CD4-positive, alpha-beta T cell treated with Interferon alpha-2 for 1 hour (primary cell): ENCODE measurements around the gene GPC5.
"Not testable (repeated sequence)": the region's sequence is repeated elsewhere in the genome, so short reads cannot be mapped to it uniquely, and the experiment has no call there.

Experiments
- DNase-seq, 2 donors: peaks; one replicate each; pipeline ENCODE4 v3.0.0-alpha.2; 2020 to 2022

Gene GPC5

DNA sequence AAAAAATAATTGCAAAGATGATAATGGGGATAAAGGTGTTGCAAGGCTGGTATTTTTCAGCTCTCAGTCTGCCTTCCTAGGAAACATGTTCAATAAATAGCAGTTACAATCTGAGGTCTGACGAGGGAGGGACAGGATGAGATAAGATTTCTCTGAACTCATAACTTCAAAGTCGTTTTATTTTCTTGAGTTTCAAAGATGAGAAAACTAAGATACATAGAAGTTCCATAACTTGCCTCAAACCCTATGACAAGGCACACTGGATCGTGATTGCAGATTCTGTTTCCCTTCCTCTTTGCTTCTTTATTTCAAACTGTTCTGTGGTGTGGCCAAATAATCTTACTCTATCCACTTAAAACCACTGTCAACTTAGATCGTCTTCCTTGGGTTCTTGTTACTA, 327.2 kb downstream of the GPC5 start:
- DNase-seq = no peak

DNA sequence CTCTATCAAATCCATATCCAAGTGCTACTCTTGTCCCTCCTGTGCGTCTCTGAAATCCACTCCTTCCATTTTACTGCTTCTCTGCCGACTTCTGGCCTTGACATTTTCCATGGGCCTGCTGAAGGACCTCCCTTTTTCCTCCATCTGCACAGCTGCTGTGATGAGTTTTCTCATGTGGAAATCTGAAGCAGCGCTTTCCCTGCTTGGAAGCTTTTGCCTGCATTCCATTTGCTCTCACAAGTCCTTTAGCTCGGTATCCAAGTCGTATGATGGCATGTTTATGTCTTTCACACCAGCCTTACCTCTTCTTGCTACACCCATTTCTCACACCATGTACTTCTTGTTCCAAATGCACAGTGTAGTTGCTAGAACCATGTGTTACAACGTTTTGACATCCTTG, 328.2 kb downstream of the GPC5 start:
- DNase-seq = no peak

DNA sequence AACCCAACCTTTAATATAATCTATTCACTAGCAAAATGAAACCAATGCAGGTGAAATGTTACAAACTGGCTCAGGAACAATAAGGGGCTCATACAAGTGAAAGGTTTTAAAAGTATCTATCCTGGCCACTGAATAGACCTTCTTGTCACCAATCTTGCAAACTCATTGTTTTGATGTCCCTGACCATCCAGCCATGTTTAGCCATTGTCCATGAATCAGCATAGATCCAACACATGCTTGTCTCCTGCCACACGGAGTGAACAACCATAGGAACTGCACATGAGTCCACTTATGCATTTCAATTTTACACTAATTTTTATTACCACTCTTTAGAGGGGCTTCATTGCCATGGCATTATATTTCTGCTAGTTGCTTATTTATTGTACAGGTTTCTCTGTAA, 331.4 kb downstream of the GPC5 start:
- no peak for DNase-seq

DNA sequence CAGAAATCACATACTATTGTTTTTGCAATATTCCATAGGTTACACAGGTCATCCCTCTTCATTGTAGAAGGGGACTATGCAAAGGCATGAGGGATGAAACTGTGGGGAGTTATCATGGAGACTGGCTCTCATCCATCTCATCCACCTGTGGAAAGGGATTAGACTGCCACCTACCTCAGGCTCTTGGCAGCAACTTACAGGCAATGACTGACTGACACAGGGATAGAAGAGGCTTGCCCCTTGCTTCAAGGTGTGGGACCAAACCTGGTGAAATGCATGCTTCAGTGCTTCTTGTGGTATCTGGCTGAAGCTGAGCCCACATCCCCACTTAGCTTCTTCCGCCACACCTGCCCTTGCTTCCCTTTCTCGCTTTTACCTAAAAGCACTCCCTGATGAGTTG, 341.3 kb downstream of the GPC5 start:
- DNase-seq = no peak

DNA sequence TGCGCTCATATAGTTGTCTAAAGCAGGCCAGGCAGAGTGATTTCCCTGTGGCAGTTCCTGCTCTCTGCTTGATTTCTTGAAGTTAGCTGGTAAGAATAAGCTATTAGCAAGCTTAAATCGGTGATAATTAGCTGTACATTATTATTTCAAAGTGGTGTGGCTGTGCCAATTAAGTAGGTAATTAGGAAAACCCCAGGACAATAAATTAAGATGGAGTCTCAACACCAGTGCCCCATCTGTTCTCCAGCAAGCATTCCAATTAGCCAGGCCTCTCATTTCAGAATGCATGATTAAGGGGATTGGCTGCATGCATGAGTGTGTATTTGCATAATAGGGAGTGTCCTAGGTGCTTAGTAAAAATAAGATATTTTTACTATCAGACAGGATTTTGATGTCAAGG, 342.3 kb downstream of the GPC5 start:
- no peak for DNase-seq

DNA sequence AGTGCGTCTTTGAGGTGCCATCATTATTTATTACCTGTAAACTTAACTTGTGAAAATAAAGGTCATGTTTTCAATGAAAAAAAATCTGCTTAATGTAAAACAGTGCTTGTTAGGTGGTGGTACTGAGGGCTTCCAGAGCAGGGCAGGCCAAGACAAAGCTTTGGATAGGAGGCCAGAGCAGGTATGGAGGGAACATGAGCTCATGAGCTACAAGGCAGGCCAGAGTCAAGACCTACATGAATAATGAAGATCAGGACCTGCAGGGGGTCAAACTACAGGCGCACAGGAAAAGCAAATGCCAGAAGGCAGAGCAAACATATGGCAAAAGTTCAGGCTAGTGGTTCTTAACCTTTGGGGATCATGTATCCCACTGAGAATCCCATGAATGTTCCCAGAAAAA, 343.5 kb downstream of the GPC5 start:
- DNase-seq = no peak

DNA sequence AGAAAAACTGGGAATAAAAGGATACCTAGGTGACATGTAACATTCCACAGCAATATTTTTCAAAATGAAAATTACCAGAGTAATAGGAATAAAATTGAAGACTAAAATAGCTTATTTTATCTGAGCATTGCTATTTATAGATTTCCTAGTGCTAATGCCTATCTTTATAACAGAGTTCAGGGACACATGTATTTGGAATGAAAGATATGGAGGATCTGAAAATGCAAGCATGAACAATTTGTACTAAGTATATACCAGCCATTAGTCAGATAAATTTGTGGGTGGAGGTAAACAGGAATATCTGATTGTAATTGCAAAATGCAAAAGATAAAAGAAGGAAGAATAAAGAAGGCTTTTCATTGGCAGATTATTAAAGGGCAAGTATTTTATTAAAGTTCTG, 345.9 kb downstream of the GPC5 start:
- no peak for DNase-seq

DNA sequence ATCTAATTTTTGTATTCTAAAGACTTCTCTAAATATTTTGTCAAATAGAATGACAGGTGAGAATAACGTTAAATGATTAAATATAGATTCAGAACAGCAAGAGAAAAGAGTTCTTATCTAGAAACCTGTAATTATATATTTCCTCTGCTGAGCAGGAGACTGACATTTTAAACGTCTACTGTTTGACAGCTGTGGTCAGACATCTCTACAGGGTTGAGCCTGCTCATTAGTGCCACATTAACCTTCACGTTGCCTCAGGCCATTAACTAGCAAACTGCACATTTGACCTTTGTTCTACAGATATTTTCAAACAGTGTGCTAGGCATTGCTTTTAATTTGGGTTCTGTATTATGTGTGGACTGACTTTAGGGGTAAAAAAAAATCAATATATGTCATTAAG, 347.5 kb downstream of the GPC5 start:
- DNase-seq = no peak

DNA sequence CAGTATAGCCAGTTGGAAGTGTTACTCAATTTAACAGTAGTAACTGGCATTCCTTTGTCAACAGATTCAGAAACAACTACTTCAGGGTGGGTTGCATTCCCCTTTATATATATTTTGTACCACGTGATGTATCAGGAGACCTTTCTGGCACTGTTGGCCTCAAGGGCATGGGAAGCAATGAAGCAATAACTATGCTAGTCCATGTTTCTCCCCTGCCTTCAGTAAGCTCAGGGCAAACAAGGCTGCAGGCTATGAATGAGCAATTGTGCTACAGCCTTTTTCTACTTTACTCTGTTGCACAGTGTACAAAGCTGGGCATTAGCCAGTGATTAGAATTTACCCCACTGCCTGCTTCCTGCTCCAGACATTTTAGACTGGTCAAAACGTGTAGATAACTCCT, 348.8 kb downstream of the GPC5 start:
- no peak for DNase-seq

DNA sequence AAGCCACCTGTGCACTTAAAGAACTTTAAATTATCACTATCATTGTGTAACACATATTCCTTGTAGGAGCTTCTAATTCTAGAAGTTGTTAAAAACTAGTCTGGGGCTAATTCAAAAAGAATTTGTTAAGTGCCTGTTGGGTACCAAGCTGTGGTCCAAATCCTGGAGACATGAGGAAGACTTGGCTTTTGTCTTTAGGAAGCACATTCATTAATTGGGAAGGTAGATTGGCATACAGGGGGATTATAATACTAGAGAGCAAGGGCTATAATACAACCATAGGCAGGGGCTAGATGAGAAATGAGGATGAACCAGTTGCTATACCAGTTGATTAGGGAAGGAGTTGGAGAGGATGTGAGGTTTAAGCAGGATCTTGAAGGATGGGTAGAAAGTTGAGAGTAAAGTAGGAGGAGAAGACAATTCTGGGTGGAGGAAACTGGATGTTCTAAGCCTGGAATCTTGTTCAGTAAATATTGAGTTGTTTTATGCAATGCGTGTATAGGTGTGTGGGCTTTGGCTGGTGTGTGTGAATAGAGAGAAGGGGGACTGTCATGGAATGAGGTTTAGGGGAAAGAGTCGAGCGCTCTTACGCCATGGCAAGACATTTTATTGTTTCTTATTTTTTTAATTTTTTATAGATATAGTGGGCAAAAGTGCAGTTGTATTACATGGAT, 350.1 kb downstream of the GPC5 start:
- no peak for DNase-seq

DNA sequence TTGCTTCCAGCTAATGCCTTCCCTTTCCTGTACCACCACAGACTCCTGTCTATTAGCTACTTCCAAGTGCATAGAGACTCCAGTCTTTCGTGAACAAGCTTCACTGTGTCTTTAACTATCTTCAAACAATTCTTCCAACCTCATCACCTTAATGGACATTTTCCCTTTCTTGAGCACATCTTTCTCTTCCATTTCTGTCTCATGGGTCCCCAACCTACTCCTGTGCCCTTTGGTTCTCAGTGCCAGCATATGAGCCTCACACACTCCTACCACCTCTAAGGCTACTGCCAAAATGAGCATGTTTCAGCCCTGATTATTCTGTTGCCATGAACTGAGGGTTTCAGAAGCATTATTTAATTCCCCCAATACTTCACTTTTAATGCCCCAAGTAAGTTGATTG, 360.3 kb downstream of the GPC5 start:
- no peak for DNase-seq

DNA sequence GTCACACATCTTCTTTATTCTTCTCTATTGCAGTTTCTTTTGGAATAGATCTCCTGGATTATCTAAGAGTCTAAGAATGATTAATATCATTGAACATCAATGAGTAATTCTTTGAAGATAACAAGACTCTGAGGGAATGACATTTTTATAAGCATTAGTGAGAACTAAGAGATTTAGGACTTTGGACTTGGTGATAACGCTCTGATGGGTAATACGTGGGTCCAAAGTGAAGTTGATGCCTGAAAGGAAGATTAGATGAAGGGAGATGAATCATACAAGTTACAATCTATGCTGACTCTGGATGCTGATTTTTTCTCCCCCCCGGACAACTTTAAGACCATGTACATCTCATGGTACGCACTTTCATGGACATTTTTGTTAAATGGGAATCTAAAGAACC, 364.5 kb downstream of the GPC5 start:
- DNase-seq = no peak

DNA sequence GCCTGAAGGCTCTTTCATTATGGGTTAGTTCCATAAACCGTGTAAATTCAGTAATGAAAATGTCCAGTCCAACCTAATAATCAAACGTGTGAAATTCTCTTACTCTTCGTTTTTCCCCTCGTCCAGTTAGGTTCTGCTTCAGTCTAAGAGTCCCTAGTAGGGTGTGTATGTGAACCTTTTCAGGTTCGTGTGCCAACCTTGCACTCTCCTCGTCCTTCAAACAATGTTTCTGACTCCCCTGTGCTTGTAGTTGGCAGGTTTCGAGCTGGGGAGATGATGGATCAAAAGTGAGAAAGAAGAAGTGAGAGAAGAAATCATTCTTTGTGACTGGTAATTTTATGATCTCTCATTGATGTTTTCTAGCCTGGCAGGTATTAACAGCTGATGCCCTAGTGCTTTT, 366.1 kb downstream of the GPC5 start:
- no peak for DNase-seq

DNA sequence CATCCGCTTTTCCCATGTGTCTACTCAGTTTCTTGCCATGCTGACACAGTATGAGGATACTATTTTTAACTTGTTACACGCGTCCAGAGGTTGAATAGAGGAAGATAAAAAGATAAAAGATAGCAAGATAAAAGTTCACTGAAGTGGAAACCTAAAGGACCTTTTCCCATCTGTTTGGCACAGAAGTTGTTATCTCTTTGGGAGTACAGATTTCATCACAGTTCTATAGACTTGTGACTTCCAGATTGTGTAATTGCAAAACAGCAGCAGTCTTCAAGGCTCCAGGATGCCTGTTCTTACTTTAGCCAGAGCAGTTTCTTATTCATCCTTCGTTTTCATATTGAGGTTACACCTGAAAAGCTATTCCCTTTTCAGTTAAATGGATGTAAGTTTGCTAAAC, 369.2 kb downstream of the GPC5 start:
- no peak for DNase-seq

DNA sequence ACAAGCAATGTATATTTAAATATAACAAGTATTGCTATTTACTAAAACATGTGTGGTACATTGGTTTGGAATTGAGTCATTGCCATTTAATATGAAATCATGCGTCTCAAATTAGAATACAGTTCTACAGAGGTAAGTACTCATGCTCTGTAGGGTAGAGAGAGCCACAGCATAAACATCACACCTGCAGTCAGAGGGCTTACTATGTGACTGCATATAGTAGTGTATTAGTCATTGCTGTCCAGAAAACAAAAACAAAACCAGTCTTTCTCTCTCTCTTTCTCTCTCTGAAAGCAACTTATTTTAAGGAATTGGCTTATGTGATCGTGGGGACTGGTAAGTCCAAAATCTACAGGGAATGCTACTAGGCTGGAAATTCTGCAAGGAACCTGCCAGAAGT, 370.3 kb downstream of the GPC5 start:
- no peak for DNase-seq

DNA sequence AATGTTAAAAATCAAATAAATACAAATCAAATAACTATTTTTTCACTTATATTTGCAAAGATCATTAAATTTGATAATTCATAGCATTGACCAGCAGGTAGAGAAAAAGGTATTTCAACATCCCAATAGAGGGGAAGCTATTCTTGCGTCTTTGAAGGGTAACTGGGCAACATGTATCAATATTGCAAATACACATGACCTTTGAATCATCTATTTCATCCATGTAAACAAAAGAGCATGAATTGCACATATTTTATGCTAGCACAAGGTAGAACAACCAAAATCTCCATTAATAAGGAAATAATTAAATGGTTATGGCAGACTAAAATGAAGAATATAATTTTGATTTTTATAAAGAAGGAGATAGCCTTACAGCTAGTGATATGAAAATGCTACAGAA, 372.8 kb downstream of the GPC5 start:
- no peak for DNase-seq

DNA sequence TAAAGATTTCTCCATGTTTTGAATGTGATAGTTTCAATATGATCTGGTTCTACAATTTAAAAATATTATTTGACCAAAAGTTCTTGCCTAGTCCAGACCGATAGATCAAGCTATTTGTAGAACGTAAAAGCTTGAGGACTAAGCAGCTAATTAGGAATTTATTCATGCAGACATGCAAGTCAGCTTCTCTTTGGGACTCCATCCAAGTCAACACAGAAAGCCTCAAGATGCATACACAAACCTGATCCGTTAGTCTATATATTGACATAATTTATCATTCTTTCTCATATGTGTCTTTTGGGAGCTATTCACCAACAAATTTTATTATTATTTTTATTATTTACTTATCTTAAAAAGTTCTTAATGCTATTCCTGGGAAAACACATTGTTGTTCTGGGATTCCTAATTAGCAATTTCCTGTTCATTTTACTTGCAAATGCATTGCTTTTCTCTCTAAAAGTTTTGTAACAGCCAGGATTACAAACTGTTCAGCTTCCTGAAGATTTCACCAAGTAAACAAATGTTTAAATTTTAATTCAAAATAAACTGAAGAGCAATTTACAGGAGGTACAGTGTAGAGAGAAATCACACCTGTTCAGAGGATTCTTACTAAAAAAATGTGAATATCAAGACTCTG, 375.3 kb downstream of the GPC5 start:
- DNase-seq = no peak

DNA sequence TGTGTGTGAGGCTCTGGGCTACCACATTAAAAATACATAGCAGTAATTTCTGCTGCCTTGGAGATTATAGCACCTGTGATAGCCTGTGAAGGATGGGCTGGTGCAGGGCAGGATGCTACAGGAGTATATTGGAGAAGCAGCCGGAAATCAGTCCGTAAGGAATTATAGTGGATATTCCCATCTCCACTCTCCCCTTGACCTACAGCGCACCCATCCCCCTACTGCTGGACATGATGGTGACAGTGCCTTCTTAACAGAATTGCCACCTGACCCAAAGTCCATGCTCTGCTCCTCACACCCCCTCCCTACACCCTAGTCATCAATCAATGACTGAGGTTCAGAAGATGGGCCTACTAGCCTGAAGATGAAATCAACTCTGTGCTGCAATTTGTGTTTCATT, 376.0 kb downstream of the GPC5 start:
- DNase-seq = no peak

DNA sequence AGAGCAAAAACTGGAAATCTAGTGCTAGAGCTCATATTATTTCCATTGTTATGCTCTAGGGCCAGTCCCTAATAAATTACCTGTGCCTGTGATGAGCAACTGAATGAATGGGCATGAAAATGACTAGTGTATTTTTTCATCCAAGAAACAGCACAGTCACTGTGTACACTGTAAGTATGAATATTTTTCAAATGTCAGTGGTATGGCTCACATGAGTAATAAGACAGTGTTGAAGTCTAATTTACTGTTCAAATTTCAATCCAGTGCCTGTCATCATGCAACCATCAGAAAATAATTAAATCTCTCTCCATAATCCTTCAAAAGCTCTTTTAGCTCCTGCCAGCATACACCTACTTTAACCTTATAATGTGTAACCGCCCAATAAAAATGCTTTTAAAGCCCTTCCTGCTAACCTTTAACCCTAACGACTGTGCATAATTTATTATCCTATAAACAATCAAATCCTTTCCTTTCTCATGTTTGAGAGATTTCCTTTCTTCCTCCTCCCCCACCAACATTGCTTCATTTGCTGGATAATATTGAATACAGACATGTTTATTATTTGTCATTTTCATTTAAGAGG, 378.3 kb downstream of the GPC5 start:
- DNase-seq = no peak

DNA sequence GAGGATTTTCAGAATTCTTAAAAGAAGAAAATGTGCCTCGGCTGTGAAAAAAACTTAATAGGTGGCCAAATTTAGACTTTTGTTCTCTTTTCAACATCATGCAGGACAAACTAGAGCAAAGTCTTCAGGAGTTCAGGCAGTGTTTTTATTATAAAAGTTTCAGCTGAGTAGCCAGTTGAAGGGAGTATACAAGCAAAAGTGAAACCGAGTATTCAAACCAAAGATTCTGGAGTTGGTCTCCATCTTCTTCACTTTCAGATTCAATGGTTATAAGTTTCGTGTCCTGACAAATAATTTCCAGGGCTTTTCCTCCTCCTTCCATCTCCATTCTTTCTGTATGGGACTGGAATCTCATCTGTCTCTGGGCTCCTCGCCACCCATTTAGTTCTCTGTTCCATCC, 379.7 kb downstream of the GPC5 start:
- DNase-seq = no peak

DNA sequence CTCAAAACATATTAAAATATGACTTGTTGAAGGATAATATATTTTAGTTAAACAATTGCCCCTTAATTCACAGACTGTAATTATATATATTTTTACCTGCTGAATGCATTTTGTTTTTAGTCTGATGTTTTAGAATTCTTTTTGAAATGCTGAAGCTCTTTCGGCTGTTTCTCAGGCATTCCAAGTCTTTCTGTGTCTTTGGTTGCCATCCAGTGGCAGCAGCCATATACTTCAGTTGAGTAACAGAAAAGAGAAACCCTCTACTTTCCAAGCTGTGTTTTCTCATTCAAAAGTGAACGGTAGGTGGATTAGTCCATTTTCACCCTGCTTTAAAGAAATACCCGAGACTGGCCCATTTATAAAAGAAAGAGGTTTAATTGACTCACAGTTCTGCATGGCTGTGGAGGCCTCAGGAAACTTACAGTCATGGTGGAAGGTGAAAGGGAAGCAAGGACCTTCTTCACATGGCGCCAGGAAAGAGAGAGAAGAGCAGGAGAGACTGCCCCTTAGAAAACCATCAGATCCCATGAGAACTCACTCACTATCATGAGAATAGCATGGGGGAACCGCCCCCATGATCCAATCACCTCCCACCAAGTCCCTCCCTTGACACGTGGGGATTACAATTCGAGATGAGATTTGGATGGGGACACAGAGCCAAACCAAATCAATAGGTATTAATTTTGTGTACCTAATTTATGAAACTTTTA, 383.7 kb downstream of the GPC5 start:
- DNase-seq = not testable (repeated sequence)

DNA sequence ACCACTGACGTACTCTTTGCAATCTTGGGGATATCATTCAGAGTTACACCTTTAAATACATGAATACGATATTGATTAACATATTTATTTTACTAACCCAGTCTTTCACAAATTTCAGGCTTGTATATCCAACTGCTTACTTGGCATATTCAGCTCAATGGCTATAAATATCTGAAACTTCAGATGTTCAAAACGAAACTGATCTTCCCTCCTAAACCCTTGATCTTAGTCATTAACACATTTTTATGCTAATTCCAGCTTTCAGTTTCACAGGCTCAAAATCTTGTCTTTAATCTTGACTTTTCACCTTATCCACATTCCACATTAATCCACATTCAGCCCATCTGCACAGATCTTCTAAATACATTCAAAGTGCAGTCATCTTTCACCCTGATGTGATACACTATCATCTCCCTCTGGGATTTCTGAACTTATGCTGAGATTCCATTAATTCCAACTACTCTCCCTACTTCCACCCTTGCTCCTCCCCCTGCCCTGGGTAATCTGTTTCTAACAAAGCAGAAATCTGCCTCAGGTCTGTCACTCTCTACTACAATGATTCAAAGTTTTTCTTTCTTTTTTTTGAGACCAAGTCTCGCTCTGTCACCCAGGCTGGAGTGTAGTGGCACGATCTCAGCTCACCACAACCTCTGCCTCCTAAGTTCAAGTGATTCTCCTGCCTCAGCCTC, 387.2 kb downstream of the GPC5 start:
- no peak for DNase-seq

DNA sequence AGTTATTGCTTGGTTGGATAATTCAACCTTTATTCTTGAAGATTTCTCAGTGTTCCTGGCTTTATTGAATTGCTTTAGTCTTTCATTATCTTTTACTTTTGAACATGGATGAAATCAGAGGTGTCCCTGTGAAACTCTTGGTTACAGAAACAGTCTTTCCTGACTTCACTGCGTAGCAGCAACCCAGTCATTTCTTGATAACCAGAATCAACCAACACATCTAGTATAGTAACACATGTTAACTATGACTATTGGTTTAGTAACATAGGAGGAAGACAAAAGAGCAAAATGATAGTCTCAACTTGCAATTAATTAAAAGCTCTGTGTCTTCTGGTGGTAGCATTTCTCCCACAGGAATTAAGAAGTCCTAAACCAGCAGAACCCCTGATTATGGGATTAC, 393.6 kb downstream of the GPC5 start:
- DNase-seq = no peak

DNA sequence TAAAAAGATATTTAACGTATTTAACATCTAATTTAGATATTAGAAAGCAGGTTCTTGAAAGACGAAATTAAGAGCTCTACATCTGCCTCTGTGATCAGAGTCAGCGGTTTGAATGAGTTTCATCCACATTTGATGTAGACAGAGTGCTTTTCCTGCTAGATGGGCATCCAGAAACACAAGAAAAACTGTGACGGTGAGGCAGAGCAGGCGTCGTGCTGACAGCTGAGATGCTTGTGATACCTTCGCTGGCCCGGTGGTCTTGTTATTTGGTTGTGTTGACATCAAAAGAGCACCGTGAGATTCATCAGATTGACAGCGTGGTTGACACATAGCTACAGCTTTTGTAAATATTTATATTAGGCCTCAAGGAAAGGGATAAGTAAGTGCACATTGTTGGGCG, 399.1 kb downstream of the GPC5 start:
- DNase-seq = no peak
